HepG2 (cell line): ENCODE results near the gene LRFN2.

Source experiments
- CEBPB ChIP-seq: IDR thresholded peaks from 2 replicates; pipeline ENCODE4 v1.6.1; 2011; ENCODE audit warnings: low read depth, low read length, improper control_type of control experiment, borderline replicate concordance
- ETV5 ChIP-seq: IDR thresholded peaks from 2 replicates; pipeline ENCODE4 v1.6.1; 2018; ENCODE audit warnings: missing biosample characterization, missing genetic modification reagents, inconsistent platforms, borderline replicate concordance
- HMGXB4 ChIP-seq, 2 experiments: sonication (generic) in 1 of 2; formaldehyde crosslinking in 1 of 2; IDR thresholded peaks; 2 replicates each; pipeline versions ENCODE4 v1.4.0 to v1.6.1; 2018 to 2020; ENCODE audit warnings: missing genetic modification reagents in 2 of 2, borderline replicate concordance in 1 of 2, low read depth in 1 of 2, mild to moderate bottlenecking in 1 of 2, missing biosample characterization in 1 of 2
- JUND ChIP-seq: sonication (generic); formaldehyde crosslinking; IDR thresholded peaks from 2 replicates; pipeline ENCODE4 v1.8.0; 2022; ENCODE audit warnings: mild to moderate bottlenecking, missing genetic modification reagents
- SIN3A ChIP-seq: IDR thresholded peaks from 2 replicates; pipeline ENCODE4 v1.6.1; 2011; ENCODE audit warnings: low read depth, mild to moderate bottlenecking, control low read depth, low read length, borderline replicate concordance
- SP1 ChIP-seq, 2 experiments: fragments of 450-650 bp in 1 of 2; sonication (generic) in 1 of 2; formaldehyde crosslinking in 1 of 2; IDR thresholded peaks; 2 replicates each; pipeline versions ENCODE4 v1.4.0 to v1.6.1; 2016 to 2020; ENCODE audit warnings: missing genetic modification reagents in 1 of 2
- ZEB1 ChIP-seq: IDR thresholded peaks from 2 replicates; pipeline ENCODE4 v1.6.1; 2012; ENCODE audit warnings: mild to moderate bottlenecking, low read depth, inconsistent platforms; ENCODE audit not compliant: insufficient replicate concordance
- ZNF510 ChIP-seq: sonication (generic); formaldehyde crosslinking; IDR thresholded peaks from 2 replicates; pipeline ENCODE4 v1.4.0; 2020; ENCODE audit warnings: low read depth, mild to moderate bottlenecking, missing genetic modification reagents
- ZNF747 ChIP-seq: sonication (generic); formaldehyde crosslinking; IDR thresholded peaks from 2 replicates; pipeline ENCODE4 v1.8.1; 2023; ENCODE audit warnings: missing genetic modification reagents, mild to moderate bottlenecking, borderline replicate concordance
- TF ChIP-seq, protein P1 (sequence below): sonication (generic); formaldehyde crosslinking; IDR thresholded peaks from 2 replicates; pipeline ENCODE4 v1.5.0; 2020; ENCODE audit warnings: mild to moderate bottlenecking, missing genetic modification reagents, moderate library complexity

GRCh38 chr6:40551966-40552505 is 35.1 kb downstream of the LRFN2 start:
- TF ChIP-seq, protein P1, sequence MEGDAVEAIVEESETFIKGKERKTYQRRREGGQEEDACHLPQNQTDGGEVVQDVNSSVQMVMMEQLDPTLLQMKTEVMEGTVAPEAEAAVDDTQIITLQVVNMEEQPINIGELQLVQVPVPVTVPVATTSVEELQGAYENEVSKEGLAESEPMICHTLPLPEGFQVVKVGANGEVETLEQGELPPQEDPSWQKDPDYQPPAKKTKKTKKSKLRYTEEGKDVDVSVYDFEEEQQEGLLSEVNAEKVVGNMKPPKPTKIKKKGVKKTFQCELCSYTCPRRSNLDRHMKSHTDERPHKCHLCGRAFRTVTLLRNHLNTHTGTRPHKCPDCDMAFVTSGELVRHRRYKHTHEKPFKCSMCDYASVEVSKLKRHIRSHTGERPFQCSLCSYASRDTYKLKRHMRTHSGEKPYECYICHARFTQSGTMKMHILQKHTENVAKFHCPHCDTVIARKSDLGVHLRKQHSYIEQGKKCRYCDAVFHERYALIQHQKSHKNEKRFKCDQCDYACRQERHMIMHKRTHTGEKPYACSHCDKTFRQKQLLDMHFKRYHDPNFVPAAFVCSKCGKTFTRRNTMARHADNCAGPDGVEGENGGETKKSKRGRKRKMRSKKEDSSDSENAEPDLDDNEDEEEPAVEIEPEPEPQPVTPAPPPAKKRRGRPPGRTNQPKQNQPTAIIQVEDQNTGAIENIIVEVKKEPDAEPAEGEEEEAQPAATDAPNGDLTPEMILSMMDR (CRISPR knock-in tag) = no peak
- TF ChIP-seq ZNF510 (no peak), JUND (CRISPR knock-in tag) (no peak), HMGXB4 (CRISPR knock-in tag; IDR thresholded peaks at IDR 0.05; ENCODE audit: borderline replicate concordance in 1 of 2, low read depth in 1 of 2) (no peak), SP1 (IDR thresholded peaks at IDR 0.05) (no peak), SP1 (CRISPR knock-in tag; IDR thresholded peaks at IDR 0.05) (no peak), ZEB1 (no peak), ETV5 (CRISPR knock-in tag) (no peak), ZNF747 (no peak), CEBPB (no peak), SIN3A (no peak)
